ENCODE results near the gene PSMC4.

Gene PSMC4

GRCh38 chr19:39929750-39930149 is 41.2 kb upstream of the PSMC4 start:
- 85% methylated on average over 2 of the region's 3 CpGs for WGBS

GRCh38 chr19:39934584-39935363 is 36.2 kb upstream of the PSMC4 start, which contains the start of gene FCGBP:
FCGBP (minus strand) TSS chr19:39934634.
- H3K79me1 ChIP-seq (replicated peaks; ENCODE audit: low read length, poor library complexity, severe bottlenecking) = no peaks in the 10 kb centered on the region
- no peak for DNase-seq
- H3K18ac ChIP-seq (ENCODE audit: low read depth in 1 of 2, low read length in 2 of 2) = no peak within 1 kb of the TSS
- H3K9me3 ChIP-seq (ENCODE audit: control insufficient read depth, low read length) = no peaks in the 10 kb centered on the region
- no peak within 1 kb of the TSS for H3K4me2 ChIP-seq (ENCODE audit: low read length, poor library complexity, severe bottlenecking)
- H3K4ac ChIP-seq (ENCODE audit: low read depth in 1 of 2, low read length in 2 of 2) = no peak within 1 kb of the TSS
- H3K14ac ChIP-seq (ENCODE audit: low read length in 2 of 2) = no peak within 1 kb of the TSS
- H4K91ac ChIP-seq (ENCODE audit: low read length) = no peak within 1 kb of the TSS
- H2BK5ac ChIP-seq (ENCODE audit: low read depth, low read length, poor library complexity, severe bottlenecking) = no peak within 1 kb of the TSS
- H3K4me3 ChIP-seq (ENCODE audit: insufficient read depth in 1 of 2, low read depth in 1 of 2, low read length in 2 of 2) = no peak within 1 kb of the TSS
- peaks cover 0 to 2% of the 10 kb centered on the region in 2 experiments for H3K27me3 ChIP-seq (ENCODE audit: control insufficient read depth in 1 of 2, insufficient read depth in 1 of 2, low read length in 2 of 2)
- no peak within 1 kb of the TSS for H2BK12ac ChIP-seq (ENCODE audit: low read length in 2 of 2)
- H4K8ac ChIP-seq (ENCODE audit: low read length) = no peak within 1 kb of the TSS
- H2BK120ac ChIP-seq (ENCODE audit: low read depth, low read length) = no peak within 1 kb of the TSS
- no peak within 1 kb of the TSS for H2BK15ac ChIP-seq (ENCODE audit: low read depth, poor library complexity, severe bottlenecking)
- 79% methylated on average over 5 of the region's 5 CpGs for WGBS
- no peak within 1 kb of the TSS for H3K27ac ChIP-seq (ENCODE audit: low read length, poor library complexity, severe bottlenecking)
- H3K36me3 ChIP-seq (ENCODE audit: control insufficient read depth in 1 of 2, insufficient read depth in 2 of 2, low read depth in 1 of 2, low read length in 2 of 2) = no peaks in the 10 kb centered on the region
- no peaks in the 10 kb centered on the region for H3K4me1 ChIP-seq (ENCODE audit: control insufficient read depth, insufficient read depth, low read depth, low read length)
- H3K23ac ChIP-seq (ENCODE audit: low read length in 2 of 2) = no peak within 1 kb of the TSS
- no peak within 1 kb of the TSS for H3K9ac ChIP-seq (ENCODE audit: low read length)
- H2AK5ac ChIP-seq (ENCODE audit: low read length, severe bottlenecking) = peak within 1 kb of the TSS; percentile 26
- no peak within 1 kb of the TSS for H2AFZ ChIP-seq (ENCODE audit: low read depth, low read length)

More at GRCh38 chr19:39929750-39930149, 41.2 kb upstream of the PSMC4 start:
- Histone ChIP-seq H2AK5ac (ENCODE audit: low read length, severe bottlenecking) (no peak overlapping the region), H3K36me3 (ENCODE audit: control insufficient read depth in 1 of 2, insufficient read depth in 2 of 2, low read depth in 1 of 2, low read length in 2 of 2) (no peaks in the 10 kb centered on the region), H3K4me2 (ENCODE audit: low read length, poor library complexity, severe bottlenecking) (no peak overlapping the region), H3K4ac (ENCODE audit: low read depth in 1 of 2, low read length in 2 of 2) (no peak overlapping the region), H2BK15ac (ENCODE audit: low read depth, poor library complexity, severe bottlenecking) (no peak overlapping the region), H3K27me3 (ENCODE audit: control insufficient read depth in 1 of 2, insufficient read depth in 1 of 2, low read length in 2 of 2) (peaks cover 0 to 6% of the 10 kb centered on the region in 2 experiments), H4K8ac (ENCODE audit: low read length) (no peak overlapping the region), H3K9me3 (ENCODE audit: control insufficient read depth, low read length) (no peaks in the 10 kb centered on the region), H3K79me1 (replicated peaks; ENCODE audit: low read length, poor library complexity, severe bottlenecking) (no peaks in the 10 kb centered on the region), H3K4me1 (ENCODE audit: control insufficient read depth, insufficient read depth, low read depth, low read length) (no peaks in the 10 kb centered on the region), H3K9ac (ENCODE audit: low read length) (no peak overlapping the region), H3K18ac (ENCODE audit: low read depth in 1 of 2, low read length in 2 of 2) (no peak overlapping the region), H3K14ac (ENCODE audit: low read length in 2 of 2) (no peak overlapping the region), H3K23ac (ENCODE audit: low read length in 2 of 2) (no peak overlapping the region), H2AFZ (ENCODE audit: low read depth, low read length) (no peak overlapping the region), H4K91ac (ENCODE audit: low read length) (no peak overlapping the region), H2BK120ac (ENCODE audit: low read depth, low read length) (no peak overlapping the region), H2BK5ac (ENCODE audit: low read depth, low read length, poor library complexity, severe bottlenecking) (no peak overlapping the region), H3K27ac (ENCODE audit: low read length, poor library complexity, severe bottlenecking) (no peak overlapping the region), H3K4me3 (ENCODE audit: insufficient read depth in 1 of 2, low read depth in 1 of 2, low read length in 2 of 2) (no peak overlapping the region), H2BK12ac (ENCODE audit: low read length in 2 of 2) (no peak overlapping the region)
- DNase-seq = no peak

GRCh38 chr19:39935364-39935661 is 35.7 kb upstream of the PSMC4 start:
- Histone ChIP-seq H2BK120ac (ENCODE audit: low read depth, low read length) (no peak overlapping the region), H3K27ac (ENCODE audit: low read length, poor library complexity, severe bottlenecking) (no peak overlapping the region), H2AFZ (ENCODE audit: low read depth, low read length) (no peak overlapping the region), H2AK5ac (ENCODE audit: low read length, severe bottlenecking) (no peak overlapping the region), H3K14ac (ENCODE audit: low read length in 2 of 2) (no peak overlapping the region), H3K79me1 (replicated peaks; ENCODE audit: low read length, poor library complexity, severe bottlenecking) (no peaks in the 10 kb centered on the region), H3K4me2 (ENCODE audit: low read length, poor library complexity, severe bottlenecking) (no peak overlapping the region), H3K23ac (ENCODE audit: low read length in 2 of 2) (no peak overlapping the region), H3K9ac (ENCODE audit: low read length) (no peak overlapping the region), H3K36me3 (ENCODE audit: control insufficient read depth in 1 of 2, insufficient read depth in 2 of 2, low read depth in 1 of 2, low read length in 2 of 2) (no peaks in the 10 kb centered on the region), H3K4me3 (ENCODE audit: insufficient read depth in 1 of 2, low read depth in 1 of 2, low read length in 2 of 2) (no peak overlapping the region), H3K4ac (ENCODE audit: low read depth in 1 of 2, low read length in 2 of 2) (no peak overlapping the region), H4K91ac (ENCODE audit: low read length) (no peak overlapping the region), H2BK12ac (ENCODE audit: low read length in 2 of 2) (no peak overlapping the region), H3K27me3 (ENCODE audit: control insufficient read depth in 1 of 2, insufficient read depth in 1 of 2, low read length in 2 of 2) (peaks cover 0 to 2% of the 10 kb centered on the region in 2 experiments), H2BK5ac (ENCODE audit: low read depth, low read length, poor library complexity, severe bottlenecking) (no peak overlapping the region), H2BK15ac (ENCODE audit: low read depth, poor library complexity, severe bottlenecking) (no peak overlapping the region), H3K4me1 (ENCODE audit: control insufficient read depth, insufficient read depth, low read depth, low read length) (no peaks in the 10 kb centered on the region), H3K9me3 (ENCODE audit: control insufficient read depth, low read length) (peaks cover 5% of the 10 kb centered on the region), H3K18ac (ENCODE audit: low read depth in 1 of 2, low read length in 2 of 2) (no peak overlapping the region), H4K8ac (ENCODE audit: low read length) (no peak overlapping the region)
- DNase-seq = no peak
- 88% methylated on average over 4 of the region's 5 CpGs for WGBS

GRCh38 chr19:39936020-39936419 is 34.9 kb upstream of the PSMC4 start:
- Histone ChIP-seq H2AFZ (ENCODE audit: low read depth, low read length) (no peak overlapping the region), H3K36me3 (ENCODE audit: control insufficient read depth in 1 of 2, insufficient read depth in 2 of 2, low read depth in 1 of 2, low read length in 2 of 2) (no peaks in the 10 kb centered on the region), H2BK12ac (ENCODE audit: low read length in 2 of 2) (no peak overlapping the region), H3K9me3 (ENCODE audit: control insufficient read depth, low read length) (peaks cover 7% of the 10 kb centered on the region), H3K79me1 (replicated peaks; ENCODE audit: low read length, poor library complexity, severe bottlenecking) (no peaks in the 10 kb centered on the region), H3K27ac (ENCODE audit: low read length, poor library complexity, severe bottlenecking) (no peak overlapping the region), H3K23ac (ENCODE audit: low read length in 2 of 2) (no peak overlapping the region), H4K91ac (ENCODE audit: low read length) (no peak overlapping the region), H3K4me1 (ENCODE audit: control insufficient read depth, insufficient read depth, low read depth, low read length) (peaks cover under 1% of the 10 kb centered on the region), H3K27me3 (ENCODE audit: control insufficient read depth in 1 of 2, insufficient read depth in 1 of 2, low read length in 2 of 2) (peaks cover 0 to 2% of the 10 kb centered on the region in 2 experiments), H3K4ac (ENCODE audit: low read depth in 1 of 2, low read length in 2 of 2) (no peak overlapping the region), H2BK15ac (ENCODE audit: low read depth, poor library complexity, severe bottlenecking) (no peak overlapping the region), H3K4me3 (ENCODE audit: insufficient read depth in 1 of 2, low read depth in 1 of 2, low read length in 2 of 2) (no peak overlapping the region), H4K8ac (ENCODE audit: low read length) (no peak overlapping the region), H3K14ac (ENCODE audit: low read length in 2 of 2) (no peak overlapping the region), H2AK5ac (ENCODE audit: low read length, severe bottlenecking) (no peak overlapping the region), H3K9ac (ENCODE audit: low read length) (no peak overlapping the region), H2BK120ac (ENCODE audit: low read depth, low read length) (no peak overlapping the region), H2BK5ac (ENCODE audit: low read depth, low read length, poor library complexity, severe bottlenecking) (no peak overlapping the region), H3K18ac (ENCODE audit: low read depth in 1 of 2, low read length in 2 of 2) (no peak overlapping the region), H3K4me2 (ENCODE audit: low read length, poor library complexity, severe bottlenecking) (no peak overlapping the region)
- no peak for DNase-seq
- 56% methylated on average over 2 of the region's 3 CpGs for WGBS
